H1 (cell line): ENCODE results near the gene TASP1. TPM values are rescaled to one million over a fixed set of nuclear protein-coding genes. Genes with fewer than 3 reads are reported as not detected.
A peak's percentile ranks its signal among the peaks of the same experiment; 100 is the strongest.

ENCODE experiments used
- CTCF ChIA-PET: fragments of 300-600 bp; sonication (Branson Sonifier 250); formaldehyde crosslinking; loops from one replicate; lab custom pipeline; 2021; ENCODE audit not compliant: partially characterized antibody; lab: Charles Lee
- POLR2A ChIA-PET: fragments of 300-600 bp; sonication (Branson Sonifier 250); formaldehyde crosslinking; loops from one replicate; lab custom pipeline; 2021; ENCODE audit warnings: inconsistent platforms; ENCODE audit not compliant: partially characterized antibody; lab: Charles Lee
- DNase-seq, 2 experiments: peaks; one replicate each; pipeline versions ENCODE4 v3.0.0 to v3.0.0-alpha.2; 2010 to 2022; ENCODE audit warnings: low spot score in 2 of 2, low read depth in 1 of 2, mixed read lengths in 1 of 2
- FAIRE-seq: peaks from 2 replicates; lab custom pipeline; 2011; peaks lifted over from hg19 to GRCh38; lab: Jason Lieb, UNC
- H2AFZ ChIP-seq: 2 replicates; pipeline ENCODE4 v1.8.1; 2012; ENCODE audit warnings: low read length, inconsistent platforms
- H2AK5ac ChIP-seq: 2 replicates; pipeline ENCODE4 v1.6.1; 2013; ENCODE audit warnings: low read depth, low read length
- H2BK120ac ChIP-seq: replicated peaks from 2 replicates; pipeline ENCODE3; 2013; ENCODE audit warnings: low read depth, low read length, inconsistent platforms
- H2BK12ac ChIP-seq: 2 replicates; pipeline ENCODE4 v1.6.1; 2013; ENCODE audit warnings: low read depth, low read length
- H2BK15ac ChIP-seq: 2 replicates; pipeline ENCODE4 v1.6.1; 2013; ENCODE audit warnings: low read length
- H2BK20ac ChIP-seq: 2 replicates; pipeline ENCODE4 v1.6.1; 2013; ENCODE audit warnings: low read length
- H2BK5ac ChIP-seq: 2 replicates; pipeline ENCODE4 v1.6.1; 2013; ENCODE audit warnings: low read depth, low read length
- H3K14ac ChIP-seq: 2 replicates; pipeline ENCODE4 v1.6.1; 2013; ENCODE audit warnings: inconsistent platforms; ENCODE audit not compliant: insufficient read length
- H3K18ac ChIP-seq: 2 replicates; pipeline ENCODE4 v1.6.1; 2013; ENCODE audit warnings: low read length; ENCODE audit errors: extremely low read depth
- H3K23ac ChIP-seq: 2 replicates; pipeline ENCODE4 v1.6.1; 2013; ENCODE audit warnings: inconsistent platforms; ENCODE audit not compliant: insufficient read length
- H3K23me2 ChIP-seq: 2 replicates; pipeline ENCODE4 v1.6.1; 2013; ENCODE audit warnings: low read depth, low read length
- H3K27ac ChIP-seq: 2 replicates; pipeline ENCODE4 v1.6.1; 2011; ENCODE audit warnings: low read depth, low read length, inconsistent platforms
- H3K27me3 ChIP-seq, 4 experiments: replicated peaks in 1 of 4; 1 replicate in 1 of 4; 2 replicates in 3 of 4; pipeline versions ENCODE4 v1.6.1 to v1.8.1; 2011 to 2013; ENCODE audit warnings: low read length in 3 of 4, mild to moderate bottlenecking in 3 of 4, inconsistent platforms in 2 of 4, mixed read lengths in 2 of 4, moderate library complexity in 1 of 4; ENCODE audit not compliant: control insufficient read depth in 3 of 4, insufficient read depth in 3 of 4; ENCODE audit errors: extremely low read depth in 1 of 4
- H3K36me3 ChIP-seq, 4 experiments: 2 replicates each; pipeline versions ENCODE4 v1.6.1 to v1.8.1; 2011 to 2013; ENCODE audit warnings: mild to moderate bottlenecking in 4 of 4, low read length in 3 of 4, moderate library complexity in 2 of 4, control low read depth in 1 of 4, inconsistent platforms in 1 of 4; ENCODE audit not compliant: insufficient read depth in 4 of 4, control insufficient read depth in 2 of 4
- H3K4ac ChIP-seq: replicated peaks from 2 replicates; pipeline ENCODE3; 2013; ENCODE audit warnings: low read length, low read depth, mixed read lengths, inconsistent platforms; ENCODE audit not compliant: insufficient read length
- H3K4me1 ChIP-seq, 4 experiments: replicated peaks in 1 of 4; 1 replicate in 1 of 4; 2 replicates in 3 of 4; pipeline versions ENCODE4 v1.6.1 to v1.8.1; 2011 to 2013; ENCODE audit warnings: low read length in 3 of 4, inconsistent platforms in 2 of 4, mixed read lengths in 1 of 4; ENCODE audit not compliant: insufficient read depth in 4 of 4, control insufficient read depth in 3 of 4
- H3K4me2 ChIP-seq, 2 experiments: 2 replicates each; pipeline versions ENCODE4 v1.6.1 to v1.8.1; 2011 to 2013; ENCODE audit warnings: low read depth in 2 of 2, low read length in 2 of 2, control low read depth in 1 of 2, inconsistent platforms in 1 of 2, mild to moderate bottlenecking in 1 of 2; ENCODE audit not compliant: insufficient read depth in 1 of 2
- H3K4me3 ChIP-seq, 4 experiments: fragments of 200-600, 300-600 bp in 1 of 4; sonication (generic), shearing (Covaris generic), sonication (Bioruptor Twin) in 1 of 4; 2 replicates each; pipeline versions ENCODE4 v1.5.1 to v1.8.1; 2011 to 2016; ENCODE audit warnings: low read length in 4 of 4, low read depth in 3 of 4, control low read depth in 2 of 4, inconsistent platforms in 2 of 4, mild to moderate bottlenecking in 2 of 4, mixed read lengths in 1 of 4, moderate library complexity in 1 of 4; ENCODE audit not compliant: insufficient read depth in 2 of 4; ENCODE audit errors: extremely low read depth in 1 of 4
- H3K56ac ChIP-seq: replicated peaks from 2 replicates; pipeline ENCODE3; 2013; ENCODE audit warnings: low read depth, mild to moderate bottlenecking, mixed read lengths, low read length, inconsistent platforms; ENCODE audit not compliant: insufficient read length
- H3K79me1 ChIP-seq: 2 replicates; pipeline ENCODE4 v1.6.1; 2013; ENCODE audit warnings: low read depth, low read length, control low read depth
- H3K79me2 ChIP-seq, 2 experiments: 2 replicates each; pipeline versions ENCODE4 v1.6.1 to v1.8.1; 2012 to 2013; ENCODE audit warnings: low read length in 2 of 2, mild to moderate bottlenecking in 2 of 2, inconsistent platforms in 1 of 2; ENCODE audit not compliant: insufficient read depth in 2 of 2, control insufficient read depth in 1 of 2
- H3K9ac ChIP-seq, 4 experiments: replicated peaks in 1 of 4; 1 replicate in 1 of 4; 2 replicates in 3 of 4; pipeline versions ENCODE4 v1.6.1 to v1.8.1; 2011 to 2013; ENCODE audit warnings: low read depth in 3 of 4, low read length in 3 of 4, control low read depth in 2 of 4, mild to moderate bottlenecking in 2 of 4, moderate library complexity in 2 of 4, inconsistent platforms in 1 of 4; ENCODE audit errors: extremely low read depth in 1 of 4
- H3K9me3 ChIP-seq, 2 experiments: 2 replicates each; pipeline versions ENCODE4 v1.6.1 to v1.8.1; 2012 to 2013; ENCODE audit warnings: mild to moderate bottlenecking in 2 of 2, moderate library complexity in 2 of 2, control low read depth in 1 of 2, inconsistent platforms in 1 of 2, low read depth in 1 of 2, low read length in 1 of 2, mixed read lengths in 1 of 2; ENCODE audit not compliant: insufficient read depth in 2 of 2
- H4K20me1 ChIP-seq, 2 experiments: replicated peaks in 1 of 2; 2 replicates each; pipeline versions ENCODE3 to v1.8.1; 2011 to 2013; ENCODE audit warnings: inconsistent platforms in 2 of 2, low read length in 2 of 2, mild to moderate bottlenecking in 1 of 2; ENCODE audit not compliant: insufficient read depth in 2 of 2, control insufficient read depth in 1 of 2
- H4K5ac ChIP-seq: 2 replicates; pipeline ENCODE4 v1.6.1; 2013; ENCODE audit warnings: low read length, low read depth, mixed read lengths, inconsistent platforms; ENCODE audit not compliant: insufficient read length
- H4K8ac ChIP-seq: 2 replicates; pipeline ENCODE4 v1.8.0; 2013; ENCODE audit warnings: mild to moderate bottlenecking, moderate library complexity, low read length, inconsistent platforms; ENCODE audit not compliant: insufficient read depth; ENCODE audit errors: extremely low read depth
- H4K91ac ChIP-seq: replicated peaks from 2 replicates; pipeline ENCODE3; 2013; ENCODE audit warnings: low read length, mixed read lengths, inconsistent platforms; ENCODE audit not compliant: insufficient read length
- MAFK ChIP-seq: IDR thresholded peaks from 2 replicates; pipeline ENCODE4 v1.6.1; 2012; ENCODE audit warnings: low read depth, mild to moderate bottlenecking, improper control_type of control experiment, low read length
- PHF8 ChIP-seq: fragments of 200-600 bp; sonication (generic); conservative IDR thresholded peaks from 2 replicates; pipeline ENCODE4 v1.7.1; 2012; ENCODE audit warnings: low read depth, mild to moderate bottlenecking, inconsistent platforms, low read length, moderate library complexity
- POLR2AphosphoS5 ChIP-seq: IDR thresholded peaks from 2 replicates; pipeline ENCODE4 v1.6.1; 2011; ENCODE audit warnings: low read depth, low read length
- SAP30 ChIP-seq: fragments of 300-600 bp; sonication (generic); IDR thresholded peaks from 2 replicates; pipeline ENCODE4 v1.7.1; 2012; ENCODE audit warnings: low read length, moderate library complexity, mild to moderate bottlenecking, inconsistent platforms; ENCODE audit not compliant: insufficient read depth, insufficient replicate concordance
- WGBS, 2 experiments: shearing (Covaris generic) in 1 of 2; methylation state at CpG; one replicate each; pipeline versions ENCODE4 v1.1.6 to v1.1.7; 2013 to 2015; ENCODE audit warnings: low lambda C conversion rate in 2 of 2, mixed read lengths in 2 of 2, inconsistent platforms in 1 of 2, low coverage in 1 of 2, missing lambda C conversion rate in 1 of 2; ENCODE audit not compliant: insufficient replicate concordance in 2 of 2, insufficient coverage in 1 of 2, insufficient read length in 1 of 2; ENCODE audit errors: extremely low coverage in 1 of 2, missing lambda C conversion rate in 1 of 2; 5-methylcytosine and 5-hydroxymethylcytosine counted together
- polyA plus RNA-seq, 7 experiments: library from polyadenylated mRNA; depleted of rRNA in 3 of 7; stranded (reverse) in 5 of 7; unstranded in 2 of 7; fragments of >200 nt in 5 of 7; fragments of 200-250 nt in 2 of 7; gene quantifications; 1 replicate in 5 of 7; 2 replicates in 1 of 7; 4 replicates in 1 of 7; pipeline versions ENCODE4 v1.2.1 to v1.2.3, GENCODE V29; 2011 to 2013; ENCODE audit warnings: missing spikeins in 2 of 7, mixed read lengths in 2 of 7
- total RNA-seq: library from RNA; stranded (reverse); fragmentation: NEBNext Ultra II Directional; extraction: Animal tissue kit (Norgen Biotek cat#: 25700); gene quantifications from 2 replicates; pipeline ENCODE4 v1.2.1, GENCODE V29; 2021
- TF ChIP-seq, protein P1 (sequence below): IDR thresholded peaks from 2 replicates; pipeline ENCODE4 v1.6.1; 2012; ENCODE audit warnings: inconsistent platforms

TASP1 gene
- total and polyA plus RNA-seq, 2 of the 8 experiments (the other 6 are each of a cell fraction or from before 2014, with no cell fraction given): 4.5 to 10.9 TPM

- 75% methylated on average over 1 of the region's 1 CpG; no CpG with 5 or more reads in 1 of the 2 experiments for WGBS, 2 experiments
- Histone ChIP-seq H3K9me3 (no peaks in the 10 kb centered on the region), H2BK120ac (no peak overlapping the region), H3K79me1 (no peaks in the 10 kb centered on the region), H2BK12ac (no peak overlapping the region), H3K36me3 (no peaks in the 10 kb centered on the region), H2BK5ac (no peak overlapping the region), H3K27ac (no peak overlapping the region), H3K23ac (no peak overlapping the region), H4K8ac (no peak overlapping the region), H3K4ac (no peak overlapping the region)
- POLR2A ChIA-PET: interaction anchor here (0.7 kb wide), 1 partner anchor 22 kb away, joined by 3 read pairs; no protein-coding TSS in a partner anchor
- DNase-seq: no peak
- CTCF ChIA-PET: interaction anchor here (0.6 to 1.4 kb wide), 3 partner anchors 33 to 126 kb away, joined by 3 to 4 read pairs (median 3); no protein-coding TSS in a partner anchor
- TF ChIP-seq MAFK (peak; percentile 20; the same call in 1 of the 2 replicates), SAP30 (no peak), PHF8 (no peak), POLR2AphosphoS5 (no peak)
- TF ChIP-seq, protein P1, sequence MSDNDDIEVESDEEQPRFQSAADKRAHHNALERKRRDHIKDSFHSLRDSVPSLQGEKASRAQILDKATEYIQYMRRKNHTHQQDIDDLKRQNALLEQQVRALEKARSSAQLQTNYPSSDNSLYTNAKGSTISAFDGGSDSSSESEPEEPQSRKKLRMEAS: no peak
- TF ChIP-seq, all 59 proteins: peak for 1
- Histone ChIP-seq H4K5ac (no peak overlapping the region), H3K4me3 (no peak overlapping the region), H3K9ac (no peak overlapping the region), H3K14ac (no peak overlapping the region), H2AFZ (no peak overlapping the region), H3K4me2 (no peak overlapping the region), H4K91ac (no peak overlapping the region), H2AK5ac (no peak overlapping the region), H3K4me1 (no peaks in the 10 kb centered on the region), H2BK20ac (no peak overlapping the region), H3K27me3 (no peaks in the 10 kb centered on the region), H3K18ac (no peak overlapping the region), H4K20me1 (no peaks in the 10 kb centered on the region), H3K23me2 (no peaks in the 10 kb centered on the region), H3K79me2 (no peaks in the 10 kb centered on the region), H2BK15ac (no peak overlapping the region), H3K56ac (no peak overlapping the region)
- no peak for FAIRE-seq
Measured at GRCh38 chr20:13671916-13672378, 33.2 kb upstream of the TASP1 start.
